ENCODE measurements around the gene KRT14.
"Not testable (repeated sequence)": the region's sequence is repeated elsewhere in the genome, so short reads cannot be mapped to it uniquely, and the experiment has no call there.

GRCh38 chr17:41626028-41626913, 39.6 kb upstream of the KRT14 start:
- TF ChIP-seq, protein P1, sequence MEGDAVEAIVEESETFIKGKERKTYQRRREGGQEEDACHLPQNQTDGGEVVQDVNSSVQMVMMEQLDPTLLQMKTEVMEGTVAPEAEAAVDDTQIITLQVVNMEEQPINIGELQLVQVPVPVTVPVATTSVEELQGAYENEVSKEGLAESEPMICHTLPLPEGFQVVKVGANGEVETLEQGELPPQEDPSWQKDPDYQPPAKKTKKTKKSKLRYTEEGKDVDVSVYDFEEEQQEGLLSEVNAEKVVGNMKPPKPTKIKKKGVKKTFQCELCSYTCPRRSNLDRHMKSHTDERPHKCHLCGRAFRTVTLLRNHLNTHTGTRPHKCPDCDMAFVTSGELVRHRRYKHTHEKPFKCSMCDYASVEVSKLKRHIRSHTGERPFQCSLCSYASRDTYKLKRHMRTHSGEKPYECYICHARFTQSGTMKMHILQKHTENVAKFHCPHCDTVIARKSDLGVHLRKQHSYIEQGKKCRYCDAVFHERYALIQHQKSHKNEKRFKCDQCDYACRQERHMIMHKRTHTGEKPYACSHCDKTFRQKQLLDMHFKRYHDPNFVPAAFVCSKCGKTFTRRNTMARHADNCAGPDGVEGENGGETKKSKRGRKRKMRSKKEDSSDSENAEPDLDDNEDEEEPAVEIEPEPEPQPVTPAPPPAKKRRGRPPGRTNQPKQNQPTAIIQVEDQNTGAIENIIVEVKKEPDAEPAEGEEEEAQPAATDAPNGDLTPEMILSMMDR (IDR thresholded peaks at IDR 0.05; ENCODE audit: low read length) = not testable (repeated sequence)
- TF ChIP-seq EZH2 (optimal IDR thresholded peaks at IDR 0.05; ENCODE audit: low read depth, low read length); EZH2phosphoT487 (IDR thresholded peaks at IDR 0.05; ENCODE audit: low read length): not testable (repeated sequence)
